ENCODE data around the gene R3HDM4.
"Not testable (repeated sequence)": the region's sequence is repeated elsewhere in the genome, so short reads cannot be mapped to it uniquely, and the experiment has no call there.

R3HDM4 gene

GRCh38 chr19:911197-912033 is 1.6 kb downstream of the R3HDM4 start:
- DNase-seq = no peak

- DNase-seq = no peak
Measured at GRCh38 chr19:907183-907853, 5.7 kb downstream of the R3HDM4 start.

GRCh38 chr19:906480-906879 is 6.5 kb downstream of the R3HDM4 start:
- no peak for DNase-seq

GRCh38 chr19:904545-904944 is 8.5 kb downstream of the R3HDM4 start:
- DNase-seq = no peak

- no peak for DNase-seq
Measured at GRCh38 chr19:903266-903797, 9.7 kb downstream of the R3HDM4 start.

GRCh38 chr19:902446-903226 is 10.4 kb downstream of the R3HDM4 start:
- DNase-seq = no peak

- no peak for DNase-seq
Measured at GRCh38 chr19:902093-902370, 11.0 kb downstream of the R3HDM4 start.

GRCh38 chr19:901216-902092 is 11.6 kb downstream of the R3HDM4 start:
- no peak for DNase-seq

- DNase-seq = no peak
Measured at GRCh38 chr19:900302-901111, 12.5 kb downstream of the R3HDM4 start.

GRCh38 chr19:900043-900301 is 13.0 kb downstream of the R3HDM4 start:
- no peak for DNase-seq

- no peak for DNase-seq
Measured at GRCh38 chr19:899336-900042, 13.5 kb downstream of the R3HDM4 start.

GRCh38 chr19:898663-899062 is 14.4 kb downstream of the R3HDM4 start:
- no peak for DNase-seq

- DNase-seq = no peak
Measured at GRCh38 chr19:897442-898039, 15.5 kb downstream of the R3HDM4 start.

GRCh38 chr19:896999-897398 is 16.0 kb downstream of the R3HDM4 start:
- DNase-seq = no peak

GRCh38 chr19:896434-896833 is 16.6 kb downstream of the R3HDM4 start:
- no peak for DNase-seq

GRCh38 chr19:892894-893689 is 19.9 kb downstream of the R3HDM4 start, which contains the start of the genes MED16 and RNU6-9:
TSS of gene MED16 (minus strand) at chr19:893187. CDS start at chr19:891131, 2,056 bp downstream.
TSS of gene RNU6-9 (plus strand) at chr19:893484.
- DNase-seq = peak; percentile 90

GRCh38 chr19:892243-892893 is 20.7 kb downstream of the R3HDM4 start:
- DNase-seq = no peak

GRCh38 chr19:891421-892200 is 21.4 kb downstream of the R3HDM4 start:
- not testable (repeated sequence) for DNase-seq

Measured in activated naive CD4-positive, alpha-beta T cell treated with anti-CD3 and anti-CD28 coated beads, Interleukin-2, amount 50 U/mL, for 16 hours (primary cell).